Tibial artery (tissue), 4 donors: ENCODE measurements around the gene RASSF8.

Experiments
- DNase-seq, 2 donors: peaks; one replicate each; pipeline ENCODE4 v3.0.0-alpha.2; 2019
- H3K27ac ChIP-seq, 2 donors: fragments of 200-600 bp; sonication (generic) in 1 of 2; 1 replicate in 1 of 2; 2 replicates in 1 of 2; pipeline ENCODE4 v1.5.1; 2018 to 2019; ENCODE audit warnings: mild to moderate bottlenecking in 1 of 2
- H3K27me3 ChIP-seq, 2 donors: fragments of 200-600 bp; sonication (generic) in 1 of 2; one replicate each; pipeline versions ENCODE4 v1.5.1 to v1.6.0; 2016 to 2019
- H3K36me3 ChIP-seq, 3 donors: fragments of 200-600 bp; sonication (generic) in 2 of 3; one replicate each; pipeline ENCODE4 v1.5.1; 2016 to 2019; ENCODE audit warnings: mild to moderate bottlenecking in 2 of 3
- H3K4me1 ChIP-seq, 4 donors: fragments of 200-600 bp; sonication (generic) in 2 of 4; 1 replicate in 3 of 4; 2 replicates in 1 of 4; pipeline ENCODE4 v1.5.1; 2016 to 2019
- H3K4me3 ChIP-seq, 2 donors: fragments of 200-600 bp; sonication (generic) in 1 of 2; 1 replicate in 1 of 2; 2 replicates in 1 of 2; pipeline ENCODE4 v1.5.1; 2018 to 2019; ENCODE audit warnings: mild to moderate bottlenecking in 2 of 2
- H3K9me3 ChIP-seq, 3 donors: fragments of 200-600 bp; sonication (generic) in 1 of 3; one replicate each; pipeline ENCODE4 v1.5.1; 2016 to 2019
- CTCF ChIP-seq, 2 experiments: fragments of 200-600 bp in 1 of 2; fragments of 450-650 bp in 1 of 2; IDR thresholded peaks; one replicate each; pipeline ENCODE4 v1.5.1; 2017 to 2019; ENCODE audit warnings: antibody characterized with exemption in 2 of 2, mild to moderate bottlenecking in 1 of 2, moderate library complexity in 1 of 2
- intact Hi-C: fragments of 100-400 bp; cut with DNase I; formaldehyde crosslinking; loops from one replicate; pipeline ENCODE4 v1.15.0; 2023; ENCODE audit warnings: low total_unique reads

RASSF8 gene

GRCh38 chr12:25938581-25938980 is 19.9 kb upstream of the RASSF8 start:
- Histone ChIP-seq H3K4me1 (peaks cover 0 to 4% (median 0%) of the 10 kb centered on the region in 4 donors), H3K27ac (no peak overlapping the region), H3K4me3 (no peak overlapping the region), H3K36me3 (no peaks in the 10 kb centered on the region), H3K9me3 (no peaks in the 10 kb centered on the region), H3K27me3 (no peaks in the 10 kb centered on the region)
- no peak for TF ChIP-seq CTCF (IDR thresholded peaks at IDR 0.05)
- intact Hi-C loops, result no loop called here
- DNase-seq, result no peak

- TF ChIP-seq CTCF (IDR thresholded peaks at IDR 0.05), result no peak
- H3K4me3 ChIP-seq, result no peak overlapping the region
- no peaks in the 10 kb centered on the region for H3K9me3 ChIP-seq
- no peak for DNase-seq
- intact Hi-C loops, result no loop called here
- no peak overlapping the region for H3K27ac ChIP-seq
- no peaks in the 10 kb centered on the region for H3K36me3 ChIP-seq
- H3K4me1 ChIP-seq, result peaks cover 0 to 4% (median 0%) of the 10 kb centered on the region in 4 donors
- no peaks in the 10 kb centered on the region for H3K27me3 ChIP-seq
Measured at GRCh38 chr12:25939606-25940005, 18.9 kb upstream of the RASSF8 start.

GRCh38 chr12:25940886-25941285 is 17.6 kb upstream of the RASSF8 start:
- Histone ChIP-seq H3K36me3 (no peaks in the 10 kb centered on the region), H3K4me1 (peaks cover 0 to 1% (median 0%) of the 10 kb centered on the region in 4 donors), H3K9me3 (no peaks in the 10 kb centered on the region), H3K27ac (no peak overlapping the region), H3K27me3 (no peaks in the 10 kb centered on the region), H3K4me3 (no peak overlapping the region)
- no peak for DNase-seq
- intact Hi-C loops, result no loop called here
- TF ChIP-seq CTCF (IDR thresholded peaks at IDR 0.05), result no peak

GRCh38 chr12:25942709-25943108 is 15.8 kb upstream of the RASSF8 start:
- H3K36me3 ChIP-seq, result no peaks in the 10 kb centered on the region
- no peak overlapping the region for H3K4me3 ChIP-seq
- H3K27me3 ChIP-seq, result no peaks in the 10 kb centered on the region
- H3K4me1 ChIP-seq, result no peaks in the 10 kb centered on the region
- DNase-seq, result no peak
- intact Hi-C loops, result no loop called here
- H3K9me3 ChIP-seq, result no peaks in the 10 kb centered on the region
- TF ChIP-seq CTCF (IDR thresholded peaks at IDR 0.05), result no peak
- no peak overlapping the region for H3K27ac ChIP-seq

- intact Hi-C loops, result no loop called here
- H3K4me3 ChIP-seq, result no peak overlapping the region
- H3K27ac ChIP-seq, result no peak overlapping the region
- no peaks in the 10 kb centered on the region for H3K9me3 ChIP-seq
- no peaks in the 10 kb centered on the region for H3K36me3 ChIP-seq
- no peaks in the 10 kb centered on the region for H3K27me3 ChIP-seq
- no peak for DNase-seq
- no peaks in the 10 kb centered on the region for H3K4me1 ChIP-seq
- no peak for TF ChIP-seq CTCF (IDR thresholded peaks at IDR 0.05)
Measured at GRCh38 chr12:25943940-25944339, 14.5 kb upstream of the RASSF8 start.

- H3K27ac ChIP-seq, result no peak overlapping the region
- no peak for DNase-seq
- no peak for TF ChIP-seq CTCF (IDR thresholded peaks at IDR 0.05)
- H3K36me3 ChIP-seq, result no peaks in the 10 kb centered on the region
- intact Hi-C loops, result no loop called here
- H3K9me3 ChIP-seq, result no peaks in the 10 kb centered on the region
- H3K27me3 ChIP-seq, result no peaks in the 10 kb centered on the region
- H3K4me3 ChIP-seq, result no peak overlapping the region
- no peaks in the 10 kb centered on the region for H3K4me1 ChIP-seq
Measured at GRCh38 chr12:25949343-25949742, 9.1 kb upstream of the RASSF8 start.
